NCI-H510A treated with DMSO at 0.1 percent for 48 hours (cell line): Measurements from ENCODE around the gene CYRIA.
A peak's percentile ranks its signal among the peaks of the same experiment; 100 is the strongest.

Experiments
- DNase-seq: peaks from one replicate; lab custom pipeline; 2025; lab: John Stamatoyannopoulos, UW

The CYRIA gene

GRCh38 chr2:16665748-16666448 lies at the start of gene CYRIA:
CYRIA (minus strand) TSS chr2:16665834; CDS start chr2:16588119, 77,715 bp downstream.
- peak; percentile 10 for DNase-seq

GRCh38 chr2:16713011-16713423 lies 47.4 kb upstream of the CYRIA start:
- DNase-seq = no peak

- DNase-seq = no peak
These were observed 44.1 kb upstream of the CYRIA start for GRCh38 chr2:16709769-16710168.

GRCh38 chr2:16708173-16708572 lies 42.5 kb upstream of the CYRIA start:
- no peak for DNase-seq

- no peak for DNase-seq
These were observed 41.5 kb upstream of the CYRIA start for GRCh38 chr2:16707014-16707623.

GRCh38 chr2:16700551-16701259 lies 35.1 kb upstream of the CYRIA start:
- DNase-seq = no peak

- DNase-seq = no peak
These were observed 28.2 kb upstream of the CYRIA start for GRCh38 chr2:16693854-16694253.

GRCh38 chr2:16691261-16691660 lies 25.6 kb upstream of the CYRIA start:
- DNase-seq = no peak

- DNase-seq = no peak
These were observed 22.3 kb upstream of the CYRIA start for GRCh38 chr2:16687955-16688354.

GRCh38 chr2:16687222-16687621 lies 21.6 kb upstream of the CYRIA start:
- DNase-seq = no peak

- no peak for DNase-seq
These were observed 21.0 kb upstream of the CYRIA start for GRCh38 chr2:16686641-16687040.

- no peak for DNase-seq
These were observed 19.7 kb upstream of the CYRIA start for GRCh38 chr2:16685340-16685715.

- DNase-seq = no peak
These were observed 19.2 kb upstream of the CYRIA start for GRCh38 chr2:16684676-16685339.

GRCh38 chr2:16683576-16683975 lies 17.9 kb upstream of the CYRIA start:
- no peak for DNase-seq

- no peak for DNase-seq
These were observed 16.9 kb upstream of the CYRIA start for GRCh38 chr2:16682431-16683118.

GRCh38 chr2:16680781-16681180 lies 15.1 kb upstream of the CYRIA start:
- no peak for DNase-seq

GRCh38 chr2:16680304-16680703 lies 14.7 kb upstream of the CYRIA start:
- no peak for DNase-seq

GRCh38 chr2:16678964-16679363 lies 13.3 kb upstream of the CYRIA start:
- no peak for DNase-seq

- DNase-seq = no peak
These were observed 12.2 kb upstream of the CYRIA start for GRCh38 chr2:16677875-16678274.

- DNase-seq = no peak
These were observed 10.1 kb upstream of the CYRIA start for GRCh38 chr2:16675781-16676180.

- no peak for DNase-seq
These were observed 8.5 kb upstream of the CYRIA start for GRCh38 chr2:16674154-16674553.

GRCh38 chr2:16671760-16672159 lies 6.1 kb upstream of the CYRIA start:
- no peak for DNase-seq
